B cell (primary cell): Measurements from ENCODE around the gene TRABD2B.

ENCODE experiments used
- EZH2 ChIP-seq: IDR thresholded peaks from 2 replicates; pipeline ENCODE4 v1.6.1; 2012; ENCODE audit warnings: borderline replicate concordance, low read depth, mild to moderate bottlenecking, moderate library complexity, low read length; ENCODE audit not compliant: insufficient read depth, poor library complexity, severe bottlenecking
- TF ChIP-seq, protein P1 (sequence below): fragments of 200-600 bp; IDR thresholded peaks from one replicate; pipeline ENCODE4 v1.8.0; 2022; ENCODE audit warnings: antibody characterized with exemption, mild to moderate bottlenecking

DNA sequence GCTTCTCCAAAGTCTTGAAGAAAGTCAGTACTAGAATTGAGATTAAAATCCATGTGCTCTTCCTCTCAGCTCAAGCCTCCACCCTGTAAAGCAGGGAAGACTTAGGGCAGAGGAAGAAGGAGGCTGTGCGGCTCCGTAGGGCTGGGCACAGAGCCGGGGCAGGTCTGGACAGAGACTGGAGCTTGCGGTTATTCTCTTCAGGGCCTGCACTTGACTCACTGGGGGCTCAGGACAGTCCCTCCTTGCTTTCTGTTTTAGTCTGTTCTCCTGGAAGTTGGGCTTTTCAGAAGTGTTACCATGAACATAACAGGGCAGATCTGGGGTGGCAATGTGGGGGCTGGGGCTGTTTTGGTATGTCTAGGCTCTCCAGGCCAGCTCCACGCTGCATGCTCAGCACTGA is 21.6 kb upstream of the TRABD2B start:
- TF ChIP-seq, protein P1, sequence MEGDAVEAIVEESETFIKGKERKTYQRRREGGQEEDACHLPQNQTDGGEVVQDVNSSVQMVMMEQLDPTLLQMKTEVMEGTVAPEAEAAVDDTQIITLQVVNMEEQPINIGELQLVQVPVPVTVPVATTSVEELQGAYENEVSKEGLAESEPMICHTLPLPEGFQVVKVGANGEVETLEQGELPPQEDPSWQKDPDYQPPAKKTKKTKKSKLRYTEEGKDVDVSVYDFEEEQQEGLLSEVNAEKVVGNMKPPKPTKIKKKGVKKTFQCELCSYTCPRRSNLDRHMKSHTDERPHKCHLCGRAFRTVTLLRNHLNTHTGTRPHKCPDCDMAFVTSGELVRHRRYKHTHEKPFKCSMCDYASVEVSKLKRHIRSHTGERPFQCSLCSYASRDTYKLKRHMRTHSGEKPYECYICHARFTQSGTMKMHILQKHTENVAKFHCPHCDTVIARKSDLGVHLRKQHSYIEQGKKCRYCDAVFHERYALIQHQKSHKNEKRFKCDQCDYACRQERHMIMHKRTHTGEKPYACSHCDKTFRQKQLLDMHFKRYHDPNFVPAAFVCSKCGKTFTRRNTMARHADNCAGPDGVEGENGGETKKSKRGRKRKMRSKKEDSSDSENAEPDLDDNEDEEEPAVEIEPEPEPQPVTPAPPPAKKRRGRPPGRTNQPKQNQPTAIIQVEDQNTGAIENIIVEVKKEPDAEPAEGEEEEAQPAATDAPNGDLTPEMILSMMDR = no peak
- TF ChIP-seq EZH2 = no peak
